Heart left ventricle (tissue), 16 donors: ENCODE measurements around the gene ADGRD2. TPM values are rescaled to one million over a fixed set of nuclear protein-coding genes. Genes with fewer than 3 reads are reported as not detected.

Source experiments
- ATAC-seq, 4 donors: fragments of 200-7000 bp; cut with Tn5 transposase; one replicate each; pipeline ENCODE4 v1.9.1; 2020 to 2022; ENCODE audit warnings: moderate library complexity in 4 of 4, mild to moderate bottlenecking in 3 of 4, moderate number of reproducible peaks in 1 of 4
- DNase-seq, 5 donors: peaks; one replicate each; pipeline ENCODE4 v3.0.0-alpha.2; 2020
- H3K27ac ChIP-seq, 12 donors: fragments of 200-600 bp; sonication (generic) in 4 of 12; one replicate each; pipeline versions ENCODE4 v1.5.0 to v1.8.0; 2016 to 2022; ENCODE audit warnings: mild to moderate bottlenecking in 2 of 12
- H3K27me3 ChIP-seq, 9 donors: fragments of 200-600 bp; sonication (generic) in 2 of 9; one replicate each; pipeline versions ENCODE4 v1.5.1 to v1.8.0; 2016 to 2022; ENCODE audit warnings: mild to moderate bottlenecking in 3 of 9
- H3K36me3 ChIP-seq, 9 donors: fragments of 200-600 bp; sonication (generic) in 2 of 9; one replicate each; pipeline versions ENCODE4 v1.5.0 to v1.8.0; 2018 to 2022; ENCODE audit warnings: mild to moderate bottlenecking in 2 of 9
- H3K4me1 ChIP-seq, 12 donors: fragments of 200-600 bp; sonication (generic) in 4 of 12; one replicate each; pipeline versions ENCODE4 v1.5.0 to v1.8.0; 2016 to 2022; ENCODE audit warnings: mild to moderate bottlenecking in 3 of 12
- H3K4me3 ChIP-seq, 12 donors: fragments of 200-600 bp; sonication (generic) in 4 of 12; one replicate each; pipeline versions ENCODE4 v1.5.0 to v1.8.0; 2017 to 2022; ENCODE audit warnings: mild to moderate bottlenecking in 9 of 12, moderate library complexity in 4 of 12
- H3K9me3 ChIP-seq, 12 donors: fragments of 200-600 bp; sonication (generic) in 4 of 12; one replicate each; pipeline versions ENCODE4 v1.5.0 to v1.8.0; 2016 to 2022; ENCODE audit warnings: mild to moderate bottlenecking in 1 of 12
- CTCF ChIP-seq, 12 donors: fragments of 200-600 bp; sonication (generic) in 4 of 12; IDR thresholded peaks; one replicate each; pipeline versions ENCODE4 v1.5.0 to v1.8.0; 2018 to 2022; ENCODE audit warnings: antibody characterized with exemption in 12 of 12, mild to moderate bottlenecking in 5 of 12
- POLR2A ChIP-seq, 2 donors: fragments of 450-650 bp; IDR thresholded peaks; one replicate each; pipeline ENCODE4 v1.6.1; 2017; ENCODE audit warnings: antibody characterized with exemption in 2 of 2, mild to moderate bottlenecking in 2 of 2, moderate library complexity in 2 of 2
- WGBS, 4 donors: extraction: QIAGEN DNeasy Blood & Tissue Kit in 2 of 4; methylation state at CpG; one replicate each; pipeline versions ENCODE4 v1.1.5 to v1.1.7; 2013 to 2018; 5-methylcytosine and 5-hydroxymethylcytosine counted together
- intact Hi-C, 10 donors: fragments of 100-400 bp; cut with DNase I; formaldehyde crosslinking; loops; one replicate each; pipeline versions ENCODE4 v1.11.1 to v1.14.2; 2022
- polyA plus RNA-seq, 2 donors: library from polyadenylated mRNA; stranded (reverse); fragments of 200-250 nt; gene quantifications; one replicate each; pipeline ENCODE4 v1.2.3, GENCODE V29; 2013
- total RNA-seq, 9 donors: library from RNA; depleted of rRNA in 2 of 9; stranded (reverse); fragments of >200 nt in 2 of 9; fragmentation: NEBNext Ultra II Directional in 3 of 9; extraction: Animal tissue kit (Norgen Biotek cat#: 25700) in 3 of 9; gene quantifications; one replicate each; pipeline versions ENCODE4 v1.1.0 to v1.2.4, GENCODE V29; 2016 to 2023
- donor health status: ischemic (EF 13 %, LVEDD 7.1; RV severe dilation, severe dysfunction).
- donor health status: healthy with polysubstance abuse.
- donor health status: DM: no; HTN: yes; CAD: no.
- donor health status: DM: no; HTN: no; CAD: no.
- donor health status: ischemic (EF 25% LVEDD 6.9; RV normal size, moderate dysfunction).
- donor health status: ischemic (EF 25% LVEDD 5.7; RV mildly dilated, moderate dysfunction).
- donor health status: healthy.
- donor health status: DM: yes; HTN: yes; CAD: no.
- donor health status: ischemic (EF 35%, LVEDD 5.7; RV mildly dilated, moderate dysfunction).
- donor health status: nonischemic (EF 11% LVEDD 7.7; RV severe dilation, severe dysfunction).
- donor health status: DM: yes; HTN: yes; CAD: no.
- donor health status: PGD.
- donor health status: ischemic (EF 29% LVEDD 5.4; RV normal size, mild dysfunction).
- donor health status: nonischemic (EF 23%, LVEDD 6.1; RV moderate dilation, normal function).

Gene ADGRD2
- total and polyA plus RNA-seq, 11 donors: not detected

- intact Hi-C loops: no loop called here
- WGBS, 4 donors: 84 to 92% (median 88%) methylated on average over 14 to 18 of the region's 18 CpGs
- no peak overlapping the region for H3K4me3 ChIP-seq
- peaks cover 0 to 10% (median 0%) of the 10 kb centered on the region in 12 donors for H3K9me3 ChIP-seq
- ATAC-seq: no peak
- DNase-seq: no peak
- H3K27ac ChIP-seq: no peak overlapping the region
- TF ChIP-seq POLR2A (IDR thresholded peaks at IDR 0.05): no peak
- no peak for TF ChIP-seq CTCF (IDR thresholded peaks at IDR 0.05)
- no peaks in the 10 kb centered on the region for H3K36me3 ChIP-seq
- peaks cover 0 to 9% (median 0%) of the 10 kb centered on the region in 12 donors for H3K4me1 ChIP-seq
- peaks cover 6 to 20% (median 17%) of the 10 kb centered on the region in 9 donors for H3K27me3 ChIP-seq
Observed at GRCh38 chr9:124457079-124457886, 7.0 kb downstream of the ADGRD2 start.

DNA sequence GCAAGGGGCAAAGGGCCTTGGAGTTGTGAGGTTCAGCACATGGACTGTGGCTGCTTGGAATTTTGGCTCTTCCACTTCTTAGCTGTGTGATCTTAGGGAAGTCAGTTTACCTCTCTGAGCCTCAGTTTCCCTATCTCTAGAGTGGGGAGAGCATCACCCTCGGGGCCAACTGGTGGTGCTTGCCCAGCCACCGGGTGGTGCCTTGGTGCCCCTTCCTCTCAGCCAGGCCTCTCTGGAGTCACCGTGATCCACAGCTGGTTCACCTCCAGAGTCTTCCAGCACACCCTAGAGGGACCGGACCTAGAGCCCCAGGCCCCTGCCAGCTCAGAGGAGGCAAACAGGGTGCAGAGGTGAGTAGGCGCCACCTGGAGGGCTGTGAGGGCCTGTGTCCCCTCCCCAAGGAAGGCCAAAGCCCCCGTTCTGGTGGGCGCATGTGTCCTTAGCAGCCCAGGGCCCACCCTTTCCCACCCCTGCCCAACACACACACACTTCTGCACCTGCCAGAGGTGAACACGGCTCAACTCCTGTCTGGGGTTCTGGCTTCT lies 7.7 kb downstream of the ADGRD2 start:
- no peak for DNase-seq
- H3K4me1 ChIP-seq: peaks cover 0 to 7% (median 0%) of the 10 kb centered on the region in 12 donors
- no peak overlapping the region for H3K4me3 ChIP-seq
- no peaks in the 10 kb centered on the region for H3K36me3 ChIP-seq
- H3K27ac ChIP-seq: no peak overlapping the region
- no peak for ATAC-seq
- peaks cover 0 to 15% (median 11%) of the 10 kb centered on the region in 9 donors for H3K27me3 ChIP-seq
- intact Hi-C loops: no loop called here
- WGBS, 4 donors: 76 to 82% (median 78%) methylated on average over 8 of the region's 8 CpGs
- TF ChIP-seq POLR2A (IDR thresholded peaks at IDR 0.05): no peak
- no peak for TF ChIP-seq CTCF (IDR thresholded peaks at IDR 0.05)
- H3K9me3 ChIP-seq: peaks cover 0 to 10% (median 0%) of the 10 kb centered on the region in 12 donors

- Histone ChIP-seq H3K9me3 (peaks cover 0 to 11% (median 0%) of the 10 kb centered on the region in 12 donors), H3K36me3 (no peaks in the 10 kb centered on the region), H3K4me3 (no peak overlapping the region), H3K27ac (no peak overlapping the region), H3K27me3 (peaks cover 0 to 12% (median 8%) of the 10 kb centered on the region in 9 donors), H3K4me1 (peaks cover 0 to 2% (median 0%) of the 10 kb centered on the region in 12 donors)
- 83 to 88% (median 86%) methylated on average over 9 of the region's 9 CpGs for WGBS, 4 donors
- intact Hi-C loops: no loop called here
- no peak for TF ChIP-seq CTCF (IDR thresholded peaks at IDR 0.05)
- TF ChIP-seq POLR2A (IDR thresholded peaks at IDR 0.05): no peak
- ATAC-seq (no peak), DNase-seq (no peak)
Observed at GRCh38 chr9:124458441-124458840, 8.2 kb downstream of the ADGRD2 start.

- H3K27ac ChIP-seq: no peak overlapping the region
- H3K36me3 ChIP-seq: no peaks in the 10 kb centered on the region
- TF ChIP-seq CTCF (IDR thresholded peaks at IDR 0.05): no peak
- TF ChIP-seq POLR2A (IDR thresholded peaks at IDR 0.05): no peak
- ATAC-seq (no peak), DNase-seq (no peak)
- WGBS, 4 donors: 84 to 94% (median 89%) methylated on average over 1 of the region's 1 CpG
- peaks cover 0 to 9% (median 0%) of the 10 kb centered on the region in 9 donors for H3K27me3 ChIP-seq
- intact Hi-C loops: no loop called here
- peaks cover 0 to 14% (median 0%) of the 10 kb centered on the region in 12 donors for H3K9me3 ChIP-seq
- no peaks in the 10 kb centered on the region for H3K4me1 ChIP-seq
- no peak overlapping the region for H3K4me3 ChIP-seq
Observed at GRCh38 chr9:124462739-124463138, 12.5 kb downstream of the ADGRD2 start.
